Mammary epithelial cell (primary cell): ENCODE results near the gene KRT39.

Source experiments
- CTCF ChIP-seq, 2 donors: IDR thresholded peaks in 1 of 2; conservative IDR thresholded peaks in 1 of 2; 2 replicates each; pipeline ENCODE4 v1.5.1; 2011 to 2012; ENCODE audit warnings: inconsistent platforms in 2 of 2, low read length in 2 of 2, mild to moderate bottlenecking in 2 of 2, control low read depth in 1 of 2, low read depth in 1 of 2; ENCODE audit not compliant: insufficient read depth in 1 of 2; ENCODE audit errors: extremely low read depth in 1 of 2
- EZH2 ChIP-seq: IDR thresholded peaks from 2 replicates; pipeline ENCODE4 v1.6.1; 2012; ENCODE audit warnings: low read length, inconsistent platforms, borderline replicate concordance

GRCh38 chr17:40922239-40922638 is 44.5 kb downstream of the KRT39 start:
- TF ChIP-seq CTCF (conservative IDR thresholded peaks at IDR 0.05 in 1 of 2, IDR thresholded peaks at IDR 0.05 in 1 of 2; ENCODE audit: extremely low read depth in 1 of 2, insufficient read depth in 1 of 2, low read depth in 1 of 2, low read length in 2 of 2) = no peak
- no peak for TF ChIP-seq EZH2
